ENCODE measurements around the gene GNB4. TPM values are rescaled to one million over a fixed set of nuclear protein-coding genes. Genes with fewer than 3 reads are reported as not detected.
A peak's percentile ranks its signal among the peaks of the same experiment; 100 is the strongest.

The GNB4 gene
- total RNA-seq, 1 donor from 2014 or later: 49.2 TPM

DNA sequence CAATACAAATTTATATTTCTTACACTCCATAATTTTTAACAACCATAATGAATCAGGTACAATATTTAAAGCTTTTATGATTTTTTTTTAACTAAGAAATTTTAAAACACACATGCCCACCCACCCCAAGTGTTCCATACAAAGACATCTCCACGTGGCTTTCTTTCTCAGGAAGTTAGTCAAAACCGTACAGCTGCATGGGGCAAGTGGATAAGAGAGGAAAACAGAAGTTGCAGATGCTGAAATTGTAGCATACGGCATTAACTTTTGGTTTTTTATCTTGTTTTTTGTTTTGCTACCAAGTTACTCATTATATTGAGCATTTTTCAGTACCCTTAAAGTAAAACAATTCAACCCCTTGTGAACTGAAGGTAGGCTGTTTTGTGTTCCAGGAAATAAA is 14.8 kb downstream of the GNB4 start:
- DNase-seq (ENCODE audit: low read depth in 2 of 2): peak in 1 of 2 donors; percentile 19

DNA sequence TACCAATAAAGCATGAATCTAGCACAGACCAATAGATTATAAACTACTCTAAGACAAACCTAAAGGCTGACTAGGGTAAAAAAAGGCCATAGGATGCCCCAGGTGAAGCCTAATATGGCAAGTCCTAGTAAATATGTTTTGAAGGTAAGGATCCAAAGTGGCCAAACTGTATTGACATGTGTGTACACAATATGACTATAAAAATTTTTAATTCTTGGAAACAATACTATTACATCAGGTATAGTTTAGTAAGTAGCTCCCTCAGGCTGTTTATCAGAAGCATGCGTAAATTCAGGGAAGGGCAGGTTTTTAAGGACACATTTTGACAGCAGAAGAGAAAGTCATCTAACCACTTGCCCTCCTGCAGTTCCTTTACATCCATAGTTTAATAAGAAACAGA is 18.8 kb downstream of the GNB4 start:
- DNase-seq (ENCODE audit: low read depth in 2 of 2): no peak

DNA sequence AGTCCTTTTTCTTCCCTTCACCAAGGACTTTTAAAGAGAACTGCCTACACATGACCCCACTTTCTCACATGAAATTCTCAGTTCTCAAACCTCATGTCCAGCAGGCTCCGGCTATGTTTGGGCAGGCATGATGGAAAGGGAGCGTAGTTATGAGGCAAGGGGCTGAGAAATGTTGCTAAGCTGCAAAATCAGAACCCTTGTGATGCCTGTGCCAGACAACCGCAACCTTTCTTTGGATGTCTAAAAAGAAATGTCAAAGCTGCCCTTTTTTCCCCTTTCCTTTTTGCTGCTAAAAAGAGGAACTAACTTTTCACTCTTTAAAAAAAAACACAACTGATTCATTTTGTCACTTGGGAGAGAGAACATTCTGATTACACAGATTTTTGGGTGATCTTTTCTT is 19.2 kb downstream of the GNB4 start:
- no peak for DNase-seq (ENCODE audit: low read depth in 2 of 2)

DNA sequence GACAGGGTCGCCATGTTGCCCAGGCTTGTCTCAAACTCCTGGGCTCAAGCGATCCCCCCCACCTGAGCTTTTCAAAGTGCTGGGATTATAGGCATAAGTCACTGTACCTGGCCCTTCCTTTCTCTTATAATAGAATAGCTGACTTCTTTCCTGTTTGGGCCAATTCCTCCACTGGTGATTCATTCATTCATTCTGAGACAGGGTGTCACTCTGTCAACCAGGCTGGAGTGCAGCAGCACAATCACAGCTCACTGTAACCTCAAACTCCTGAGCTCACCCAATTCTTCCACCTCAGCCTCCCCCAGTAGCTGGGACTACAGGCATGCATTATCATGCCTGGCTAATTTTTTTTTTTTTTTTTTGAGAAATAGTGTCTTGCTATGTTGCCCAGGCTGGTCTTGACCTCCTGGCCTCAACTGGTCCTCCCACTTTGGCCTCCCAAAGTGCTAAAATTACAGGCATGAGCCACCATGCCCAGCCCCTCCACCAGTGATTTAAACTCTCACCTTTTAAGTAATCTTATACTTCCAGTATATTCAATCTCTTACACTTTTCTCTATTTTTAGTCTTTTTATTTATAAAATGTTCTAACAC is 20.9 kb downstream of the GNB4 start:
- peak in 1 of 2 donors; percentile 16 for DNase-seq (ENCODE audit: low read depth in 2 of 2)

DNA sequence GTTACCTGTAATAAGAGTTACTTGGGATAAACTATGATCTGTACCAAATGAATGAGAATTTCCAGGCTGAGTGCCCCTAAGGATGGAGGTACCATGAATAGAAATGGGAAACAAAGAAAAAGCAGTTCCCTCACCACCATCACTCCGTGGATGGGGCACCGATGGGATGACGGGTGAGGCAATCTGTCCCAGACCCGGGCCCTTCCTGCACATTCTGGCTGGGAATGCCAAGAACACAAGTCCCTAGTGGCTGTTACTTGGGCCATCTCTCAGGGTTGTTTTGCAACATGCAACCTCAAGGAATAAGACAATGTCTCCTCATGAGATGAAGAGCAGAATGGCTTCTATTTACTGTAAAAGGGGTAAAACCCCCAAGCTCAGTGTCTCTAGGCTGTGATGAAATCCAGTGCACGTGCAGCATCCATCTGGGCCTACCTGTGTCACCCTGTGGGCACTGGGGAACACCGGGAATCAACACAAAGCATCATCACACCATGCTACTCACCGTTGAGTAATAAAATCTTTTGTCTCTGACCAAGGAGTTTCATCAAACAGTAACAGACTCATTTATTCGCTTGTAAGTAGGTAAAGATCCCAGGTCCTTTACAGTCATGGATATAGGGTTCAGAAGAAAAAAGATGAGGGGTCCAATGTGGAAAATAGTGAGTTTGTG is 22.3 kb downstream of the GNB4 start:
- DNase-seq (ENCODE audit: low read depth in 2 of 2): no peak

DNA sequence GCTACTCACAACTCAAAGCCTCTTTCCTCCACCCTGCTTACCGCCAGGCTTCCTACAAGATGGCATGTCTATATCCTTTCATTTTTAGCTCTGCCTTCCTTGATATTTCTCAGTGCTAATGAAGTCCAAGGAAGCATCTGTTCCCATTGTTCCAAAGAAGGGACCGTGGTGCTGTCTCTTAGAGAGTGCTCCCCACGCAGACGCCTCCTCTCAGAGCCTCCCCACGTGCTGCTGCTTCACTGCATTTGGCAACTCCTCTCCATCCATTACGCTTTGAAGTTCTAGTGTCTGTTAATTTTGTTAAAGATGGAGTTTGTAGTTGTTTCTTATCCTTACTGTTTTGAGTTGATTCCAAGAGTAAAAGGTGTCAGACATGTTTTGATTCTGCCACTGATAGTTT is 26.2 kb downstream of the GNB4 start:
- no peak for DNase-seq (ENCODE audit: low read depth in 2 of 2)

DNA sequence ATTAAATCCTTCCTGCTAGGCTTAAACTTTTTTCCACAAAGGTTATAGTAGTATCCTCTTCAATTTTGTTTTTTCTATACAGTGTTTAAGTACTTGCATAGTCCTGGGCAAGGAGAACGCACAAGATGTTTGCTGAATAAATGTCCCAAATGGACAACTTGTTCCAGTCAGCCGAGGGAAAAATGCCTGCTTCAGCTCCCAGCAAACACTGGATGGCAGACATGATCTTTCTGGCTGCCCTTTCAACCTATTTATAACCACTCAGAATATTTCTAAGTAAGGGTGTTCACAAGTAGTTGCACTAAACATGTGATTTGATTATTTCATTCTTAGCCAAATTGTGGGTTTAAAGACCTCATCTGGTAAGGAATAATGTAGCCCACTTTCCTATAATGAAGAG is 29.8 kb downstream of the GNB4 start:
- peak; percentile 50 to 64 for DNase-seq (ENCODE audit: low read depth in 2 of 2)

DNA sequence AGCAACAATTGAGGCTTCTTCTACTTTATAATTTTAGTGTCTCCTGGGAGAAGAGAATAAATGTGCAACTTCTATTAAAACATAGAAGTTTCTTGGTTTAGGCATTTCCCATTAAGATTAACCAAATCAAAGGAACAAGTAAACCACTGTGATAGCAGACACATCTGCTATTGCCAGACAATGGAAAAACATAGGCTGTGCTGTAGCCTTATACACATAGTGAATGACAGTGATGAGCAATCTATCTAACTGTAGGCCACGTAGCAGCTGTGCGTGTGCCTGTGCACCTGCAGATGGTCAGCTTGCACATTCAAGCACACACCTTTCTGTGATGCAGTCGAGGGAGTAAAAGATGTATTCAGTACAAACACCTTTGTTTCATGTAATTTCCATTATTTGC is 32.7 kb downstream of the GNB4 start:
- no peak for DNase-seq (ENCODE audit: low read depth in 2 of 2)

DNA sequence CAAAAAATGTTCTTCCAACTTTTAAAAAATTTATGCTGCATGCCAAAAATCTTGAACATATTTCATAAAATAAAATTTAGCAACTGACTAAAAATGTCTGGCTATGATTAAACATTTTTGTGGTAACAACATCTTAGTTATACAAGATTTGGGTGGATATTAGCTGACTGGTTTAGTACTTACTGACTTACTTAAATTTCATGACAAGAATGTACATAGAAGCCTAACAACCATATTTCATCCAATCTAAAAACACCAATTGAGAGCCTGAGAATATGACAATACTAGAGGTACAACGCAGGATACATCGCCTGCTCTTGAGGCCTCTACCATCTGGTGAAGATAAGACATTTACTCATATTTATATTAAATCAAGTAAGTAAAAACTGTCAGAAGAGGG is 34.6 kb downstream of the GNB4 start:
- no peak for DNase-seq (ENCODE audit: low read depth in 2 of 2)

DNA sequence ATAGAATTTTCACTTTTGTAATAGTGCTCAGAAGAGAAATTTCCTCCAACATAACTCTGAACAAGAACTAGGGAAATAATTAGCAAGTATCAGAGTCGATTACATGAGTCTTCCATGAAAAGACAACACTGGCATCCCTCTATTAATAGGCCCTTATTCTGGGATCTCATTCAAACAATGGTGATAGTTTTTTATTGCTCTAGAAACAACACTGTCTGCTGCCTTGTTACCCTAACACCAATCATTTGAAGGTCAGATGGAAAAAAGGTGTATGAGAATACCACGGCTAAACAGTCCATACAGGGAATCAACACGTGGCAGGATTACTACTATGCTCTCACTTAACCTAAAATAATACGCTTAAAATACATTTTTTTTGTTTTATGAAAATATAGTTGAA is 35.9 kb downstream of the GNB4 start:
- no peak for DNase-seq (ENCODE audit: low read depth in 2 of 2)

DNA sequence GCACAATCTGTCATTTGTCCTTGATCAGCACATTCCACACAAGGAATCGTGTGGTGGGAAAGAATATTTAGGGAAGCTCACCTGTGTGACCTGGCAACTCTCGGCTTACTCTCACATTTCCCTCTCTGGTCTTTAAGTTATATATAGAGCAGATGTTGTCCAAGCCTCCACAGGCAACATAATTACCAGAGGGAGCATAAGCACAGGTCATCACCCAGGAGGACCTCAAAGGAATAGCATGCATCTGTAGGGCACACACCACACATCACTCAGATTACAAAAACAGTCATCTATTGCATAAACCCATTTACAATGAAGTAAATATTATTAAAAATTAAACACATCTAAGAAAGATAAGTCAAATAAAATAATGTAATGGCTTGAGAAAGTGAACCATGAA is 36.5 kb downstream of the GNB4 start:
- DNase-seq (ENCODE audit: low read depth in 2 of 2): no peak

DNA sequence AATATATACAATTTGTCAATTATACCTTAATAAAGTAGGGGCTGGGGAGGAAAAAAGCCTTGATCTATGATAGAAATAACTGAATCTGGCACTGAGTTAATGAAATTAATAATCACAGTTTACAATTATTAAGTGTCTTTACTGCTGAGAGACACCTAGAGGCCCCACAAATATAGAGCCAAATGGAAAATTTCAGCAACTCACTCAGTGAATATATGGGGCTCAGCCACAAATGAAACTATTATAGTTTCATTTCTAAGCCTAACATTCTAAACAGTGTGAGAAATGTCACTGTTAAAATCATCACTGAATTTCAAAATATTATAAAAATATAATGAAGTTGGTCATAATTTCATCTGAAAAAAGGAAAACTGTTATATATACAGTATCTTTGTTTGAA is 40.3 kb downstream of the GNB4 start:
- DNase-seq (ENCODE audit: low read depth in 2 of 2): no peak

DNA sequence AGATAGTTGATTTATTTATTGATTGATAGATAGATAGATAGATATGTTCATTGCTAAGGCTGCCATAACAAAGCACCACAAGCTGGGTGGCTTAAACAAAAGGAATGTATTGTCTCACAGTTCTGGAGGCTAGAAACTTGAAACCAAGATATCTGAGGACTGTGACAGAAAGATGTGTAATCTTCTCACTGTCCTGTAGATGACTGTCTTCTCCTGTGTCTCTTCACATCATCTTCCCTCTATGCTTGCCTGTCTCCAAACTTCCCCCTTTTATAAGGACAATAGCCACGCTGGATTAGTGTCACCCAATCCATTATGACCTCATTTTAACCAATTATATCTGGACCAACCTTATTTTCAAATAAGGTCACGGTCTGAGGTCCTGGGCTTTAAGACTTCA is 40.9 kb downstream of the GNB4 start:
- DNase-seq (ENCODE audit: low read depth in 2 of 2): no peak

DNA sequence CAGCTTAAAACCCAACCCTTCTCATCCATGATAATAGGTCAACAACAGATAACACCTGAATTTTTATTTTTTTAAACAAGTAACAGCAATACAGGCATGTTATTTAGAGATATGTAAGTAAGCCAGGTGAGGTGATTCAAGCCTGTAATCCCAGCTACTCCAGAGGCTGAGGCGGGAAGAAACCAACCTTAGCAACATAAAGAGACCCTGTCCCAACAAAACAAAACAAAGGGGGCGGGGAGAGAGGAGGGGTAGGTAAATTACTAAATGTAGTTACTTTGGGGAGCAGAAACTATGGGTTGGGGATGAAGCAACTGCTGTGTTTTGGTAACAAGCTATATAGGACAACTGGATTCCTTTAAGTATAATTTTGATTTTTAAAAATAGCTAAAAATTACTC is 47.0 kb downstream of the GNB4 start:
- DNase-seq (ENCODE audit: low read depth in 2 of 2): no peak

DNA sequence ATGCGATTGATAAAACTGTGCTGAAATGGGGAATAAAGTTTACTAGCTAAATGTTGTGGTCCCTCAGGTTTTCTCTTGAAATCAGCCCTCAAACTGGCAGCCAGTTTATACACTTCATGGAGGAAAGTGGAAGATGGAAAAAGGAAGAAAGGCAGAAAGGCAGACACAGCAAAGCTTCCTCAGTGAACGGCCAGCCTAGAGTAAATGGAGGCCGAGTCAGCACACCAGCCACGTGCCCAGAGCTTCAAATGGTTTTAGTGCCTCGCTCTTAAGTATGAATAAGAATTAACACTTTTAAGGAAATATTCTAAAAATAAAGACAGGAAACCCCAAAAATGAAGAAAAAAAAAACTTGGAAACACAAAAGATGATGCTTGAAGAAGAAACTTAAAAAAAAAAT is 48.3 kb downstream of the GNB4 start:
- DNase-seq (ENCODE audit: low read depth in 2 of 2): no peak

DNA sequence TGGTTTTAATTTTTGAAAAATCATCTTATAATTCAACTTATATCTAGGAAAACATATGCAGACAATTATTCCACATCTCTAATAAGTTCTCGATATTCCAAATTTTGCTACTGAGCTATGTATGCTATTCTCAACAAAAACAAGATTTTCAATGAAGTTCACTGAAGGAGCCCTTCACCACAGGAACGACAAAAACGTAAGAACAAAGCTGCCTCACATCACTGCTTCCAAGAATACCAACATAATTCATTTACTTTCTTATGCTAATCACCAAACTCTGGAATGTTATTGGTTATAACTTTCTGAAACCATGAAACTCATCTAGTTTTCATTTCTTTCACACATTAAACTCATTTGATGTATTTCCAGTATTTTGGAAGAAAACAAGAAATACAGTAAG is 49.7 kb downstream of the GNB4 start:
- no peak for DNase-seq (ENCODE audit: low read depth in 2 of 2)

DNA sequence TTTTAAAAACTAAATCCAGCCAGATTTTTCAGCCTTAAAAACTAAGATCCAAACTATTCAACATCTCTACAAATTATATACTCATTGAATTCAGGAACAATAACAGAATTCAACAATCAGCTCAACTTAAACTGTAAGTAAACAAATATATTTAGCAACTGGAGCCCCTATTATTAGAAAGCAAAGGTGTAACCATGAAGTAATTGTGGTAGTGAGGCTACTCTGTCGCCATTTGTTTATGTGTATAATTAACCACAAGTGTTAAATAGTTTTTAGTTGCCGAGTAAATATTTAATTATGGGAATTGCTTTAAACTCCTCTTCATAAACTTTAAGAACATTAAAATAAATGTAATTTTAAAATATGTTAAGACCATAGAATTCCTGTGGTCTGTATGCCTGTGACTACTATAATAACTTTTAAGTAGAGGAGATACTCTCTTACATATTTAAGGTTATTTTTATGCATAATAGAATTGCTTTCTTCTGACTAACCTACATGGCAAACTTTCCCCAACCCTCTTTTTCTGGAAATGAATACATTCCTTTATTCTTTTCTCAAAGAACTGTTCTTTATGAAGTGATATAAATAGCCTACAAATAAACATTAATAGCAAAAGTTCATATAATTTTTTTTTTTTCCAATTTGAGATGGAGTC is 52.6 kb downstream of the GNB4 start:
- no peak for DNase-seq (ENCODE audit: low read depth in 2 of 2)

DNA sequence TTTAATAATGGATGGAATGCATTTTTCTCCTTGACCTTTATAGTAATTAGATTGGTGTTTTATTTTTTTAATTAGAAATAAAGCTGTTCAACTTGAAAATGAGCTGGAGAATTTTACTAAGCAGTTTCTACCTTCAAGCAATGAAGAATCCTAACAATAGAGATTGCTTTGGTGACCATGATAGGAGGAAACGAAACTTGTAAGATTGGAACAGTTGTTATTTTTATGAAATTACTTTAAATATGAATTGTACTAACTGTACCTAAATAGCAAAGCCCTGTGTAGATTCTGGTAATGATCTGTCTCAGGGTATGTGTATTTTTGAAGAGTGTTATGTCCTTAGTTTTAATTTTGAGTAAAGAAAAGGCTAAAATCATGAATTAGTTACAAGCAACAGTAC is 59.4 kb downstream of the GNB4 start:
- DNase-seq (ENCODE audit: low read depth in 2 of 2): no peak

DNA sequence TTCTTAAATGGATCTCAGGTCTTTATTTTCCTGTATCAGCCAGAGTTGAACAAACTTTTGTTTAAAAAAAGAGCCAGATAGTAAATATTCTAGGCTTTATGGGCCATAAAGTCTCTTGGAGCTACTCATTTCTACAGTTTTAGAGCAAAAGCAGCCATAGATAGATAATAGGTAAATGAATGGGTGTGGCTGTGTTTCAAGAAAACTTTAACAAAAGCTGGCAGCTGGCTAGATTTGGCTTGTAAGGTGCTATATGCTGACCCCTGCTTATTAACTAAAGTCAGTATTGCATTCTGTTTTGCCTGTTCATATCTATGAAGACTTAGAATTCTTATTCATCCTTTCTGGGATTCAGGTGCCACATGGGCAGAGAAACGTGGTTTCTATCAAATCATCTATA is 74.8 kb downstream of the GNB4 start:
- DNase-seq (ENCODE audit: low read depth in 2 of 2): no peak

DNA sequence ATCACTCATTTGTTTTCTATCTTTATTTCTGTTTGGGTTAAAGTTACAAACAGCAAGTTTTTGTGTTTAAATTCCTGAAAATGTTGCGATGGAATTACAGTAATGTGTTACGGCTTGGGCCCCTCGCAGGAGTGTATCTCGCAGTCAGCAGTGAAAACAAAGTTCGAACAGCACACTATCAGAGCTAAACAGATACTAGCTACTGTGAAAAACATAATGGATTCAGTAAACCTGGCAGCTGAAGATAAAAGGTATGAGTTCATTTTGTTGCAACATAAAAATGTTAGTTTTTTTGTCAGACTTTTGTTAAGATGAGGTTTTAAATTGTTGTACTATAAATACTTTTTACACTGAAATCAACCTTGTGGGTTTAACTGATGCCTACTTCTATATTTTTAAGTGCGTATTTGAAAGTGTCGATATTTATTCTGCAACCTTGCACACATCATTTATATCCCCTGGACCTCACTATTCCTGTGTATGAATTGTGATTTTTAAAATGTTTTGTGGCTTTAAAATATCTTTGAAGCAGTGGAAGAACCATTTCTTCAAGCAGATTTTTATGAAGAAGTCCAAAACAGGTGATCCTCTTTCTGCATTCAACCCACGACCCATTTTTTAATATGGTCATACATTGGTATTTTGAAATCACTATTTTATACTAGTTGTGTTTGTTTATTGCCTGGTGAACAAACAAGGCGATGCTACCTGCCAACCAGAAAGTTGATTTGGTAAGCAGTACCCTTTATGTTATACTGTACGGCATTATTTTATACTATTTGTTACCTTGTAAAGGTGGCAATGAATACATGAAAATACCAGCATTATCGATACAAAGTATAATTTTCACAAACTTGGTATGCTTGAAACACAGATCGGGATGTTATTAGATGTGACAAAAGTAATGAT is 75.9 kb downstream of the GNB4 start:
- no peak for DNase-seq (ENCODE audit: low read depth in 2 of 2)

DNA sequence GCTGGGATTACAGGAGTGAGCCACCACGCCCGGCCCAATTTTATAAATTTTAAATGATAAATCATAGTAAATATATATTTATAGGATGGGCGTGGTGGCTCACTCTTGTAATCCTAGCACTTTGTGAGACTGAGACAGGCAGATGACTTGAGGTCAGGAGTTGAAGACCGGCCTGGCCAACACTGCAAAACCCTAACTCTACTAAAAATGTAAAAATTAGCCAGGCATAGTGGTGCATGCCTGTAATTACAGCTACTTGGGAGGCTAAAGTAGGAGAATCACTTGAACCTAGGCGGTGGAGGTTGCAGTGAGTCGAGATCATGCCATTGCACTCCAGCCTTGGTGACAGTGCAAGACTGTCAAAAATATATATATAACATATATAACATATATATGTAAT is 77.3 kb downstream of the GNB4 start:
- DNase-seq (ENCODE audit: low read depth in 2 of 2): no peak

DNA sequence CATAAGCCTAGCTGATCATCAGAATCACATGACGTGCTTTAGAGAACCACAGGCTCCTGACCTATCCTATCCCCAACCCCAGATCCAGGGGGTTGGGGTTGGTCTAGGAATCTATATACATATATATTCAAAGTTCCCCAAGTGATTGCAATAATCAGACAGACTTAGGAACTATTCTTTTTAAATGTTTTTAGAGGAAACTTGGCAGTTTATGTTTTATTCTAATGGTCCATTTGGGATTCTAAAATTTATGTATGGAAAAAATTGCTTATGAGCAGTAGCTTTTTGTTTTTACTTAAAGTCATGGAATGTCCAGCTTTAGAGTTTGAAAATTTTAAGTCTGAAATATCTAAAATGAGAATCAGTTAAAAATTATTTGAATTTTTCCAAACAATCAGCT is 81.6 kb downstream of the GNB4 start:
- no peak for DNase-seq (ENCODE audit: low read depth in 2 of 2)
